ENCODE results near the gene DGCR6. TPM values are rescaled to one million over a fixed set of nuclear protein-coding genes. Genes with fewer than 3 reads are reported as not detected.
"Not testable (repeated sequence)": the region's sequence is repeated elsewhere in the genome, so short reads cannot be mapped to it uniquely, and the experiment has no call there.

The DGCR6 gene
- polyA plus RNA-seq, 1 donor = 80.0 TPM

DNA sequence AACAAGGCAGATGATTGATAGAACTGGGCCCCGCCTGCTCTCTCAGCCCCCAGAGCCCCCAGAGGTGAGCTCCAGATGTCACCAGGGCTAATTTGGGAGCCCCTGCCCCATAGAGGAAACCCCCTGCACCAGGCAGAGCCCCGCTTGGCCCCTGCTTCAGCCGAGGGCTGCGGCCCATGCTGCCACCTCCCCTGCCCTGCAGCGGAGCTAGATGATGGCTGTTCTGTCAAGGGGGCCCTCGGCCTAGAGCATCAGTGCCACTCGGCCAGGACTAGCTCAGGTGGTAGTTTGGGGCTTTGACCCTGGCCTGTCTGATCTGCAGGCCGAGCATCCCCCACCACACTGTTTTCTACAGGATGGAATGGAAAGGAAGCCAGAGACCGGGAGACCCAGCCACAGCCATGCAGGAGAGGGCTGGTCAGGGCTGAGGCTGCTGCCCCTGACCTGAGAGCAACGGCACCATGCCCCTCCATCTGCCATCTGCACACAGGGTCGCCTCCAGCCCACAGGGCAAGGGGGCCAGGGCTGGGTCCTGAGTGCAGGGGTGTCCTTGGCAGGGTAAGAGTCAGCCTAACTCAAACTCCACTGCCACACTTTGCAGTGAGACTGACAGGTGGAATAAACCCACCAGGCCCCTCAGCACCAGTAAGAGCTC lies 54.2 kb downstream of the DGCR6 start:
- DNase-seq (ENCODE audit: low read depth) = not testable (repeated sequence)

DNA sequence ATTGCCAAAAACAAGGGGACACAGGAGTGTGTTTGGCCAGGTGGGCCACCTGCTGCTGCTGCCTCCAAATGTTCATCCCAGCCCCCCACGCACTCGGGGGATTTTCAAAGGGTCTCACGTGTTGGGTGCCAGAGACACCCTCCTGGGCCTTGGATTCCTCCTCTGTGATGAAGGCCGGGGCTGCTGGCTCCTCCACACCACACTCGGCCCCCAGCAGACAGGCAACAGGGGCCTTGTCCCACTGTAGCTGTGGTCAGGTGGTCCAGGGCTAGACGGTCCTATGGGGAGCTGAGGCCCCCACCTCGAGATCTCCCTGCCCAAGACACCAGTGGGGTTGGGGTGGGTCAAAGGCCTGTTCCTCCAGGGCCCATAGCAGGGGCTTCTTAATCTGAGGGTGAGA lies 55.1 kb downstream of the DGCR6 start:
- DNase-seq (ENCODE audit: low read depth) = not testable (repeated sequence)

Other genes with a start within 250 kb of the DGCR6 start
- 12.3 TPM for gene PRODH, start 30.0 kb downstream of the DGCR6 start, polyA plus RNA-seq (ENCODE audit: insufficient read length)
- gene DGCR2, start 216.1 kb downstream of the DGCR6 start, polyA plus RNA-seq (ENCODE audit: insufficient read length) = 44.3 TPM
- gene TSSK2, start 225.0 kb downstream of the DGCR6 start, polyA plus RNA-seq (ENCODE audit: insufficient read length) = not detected
- 12.2 TPM for gene ESS2, start 238.3 kb downstream of the DGCR6 start, polyA plus RNA-seq (ENCODE audit: insufficient read length)
- not detected for gene GSC2, start 244.0 kb downstream of the DGCR6 start, polyA plus RNA-seq (ENCODE audit: insufficient read length)

All from forelimb muscle (tissue), 1 donor.